Fibroblast of lung (primary cell): Measurements from ENCODE around the gene PRPSAP1. TPM values are rescaled to one million over a fixed set of nuclear protein-coding genes. Genes with fewer than 3 reads are reported as not detected.

Experiments used
- DNase-seq, 2 donors: peaks; one replicate each; pipeline versions ENCODE4 v3.0.0 to v3.0.0-alpha.2; 2010; ENCODE audit warnings: low read depth in 2 of 2
- H2AFZ ChIP-seq: 2 replicates; pipeline ENCODE4 v1.5.1; 2012; ENCODE audit warnings: low read length, control low read depth, inconsistent platforms
- H3K27ac ChIP-seq: 2 replicates; pipeline ENCODE4 v1.5.1; 2011; ENCODE audit warnings: low read length, control low read depth; ENCODE audit not compliant: insufficient read depth
- H3K27me3 ChIP-seq: 2 replicates; pipeline ENCODE4 v1.5.1; 2011; ENCODE audit warnings: mild to moderate bottlenecking, low read length; ENCODE audit not compliant: control insufficient read depth, insufficient read depth
- H3K36me3 ChIP-seq: 2 replicates; pipeline ENCODE4 v1.5.1; 2011; ENCODE audit warnings: low read length; ENCODE audit not compliant: control insufficient read depth, insufficient read depth
- H3K4me1 ChIP-seq: 2 replicates; pipeline ENCODE4 v1.5.1; 2011; ENCODE audit warnings: low read length; ENCODE audit not compliant: control insufficient read depth, insufficient read depth; ENCODE audit errors: extremely low read depth
- H3K4me2 ChIP-seq: 2 replicates; pipeline ENCODE4 v1.5.1; 2011; ENCODE audit warnings: low read length, control low read depth; ENCODE audit not compliant: insufficient read depth; ENCODE audit errors: extremely low read depth
- H3K4me3 ChIP-seq, 4 experiments: fragments of 200-600 bp in 1 of 4; sonication (generic) in 1 of 4; replicated peaks in 1 of 4; 2 replicates each; pipeline ENCODE4 v1.5.1; 2011 to 2016; ENCODE audit warnings: low read length in 4 of 4, low read depth in 3 of 4, mild to moderate bottlenecking in 3 of 4, control low read depth in 2 of 4, inconsistent platforms in 1 of 4, mixed read lengths in 1 of 4; ENCODE audit not compliant: insufficient read depth in 1 of 4; ENCODE audit errors: control extremely low read depth in 1 of 4
- H3K79me2 ChIP-seq: 2 replicates; pipeline ENCODE4 v1.5.1; 2012; ENCODE audit warnings: mild to moderate bottlenecking, low read length, inconsistent platforms; ENCODE audit not compliant: control insufficient read depth, insufficient read depth
- H3K9ac ChIP-seq: 2 replicates; pipeline ENCODE4 v1.5.1; 2011; ENCODE audit warnings: mild to moderate bottlenecking, low read length, control low read depth; ENCODE audit not compliant: insufficient read depth
- H3K9me3 ChIP-seq: 2 replicates; pipeline ENCODE4 v1.5.1; 2012; ENCODE audit warnings: low read depth, low read length; ENCODE audit not compliant: control insufficient read depth, insufficient read depth
- H4K20me1 ChIP-seq: 2 replicates; pipeline ENCODE4 v1.5.1; 2011; ENCODE audit warnings: low read length; ENCODE audit not compliant: control insufficient read depth, insufficient read depth; ENCODE audit errors: extremely low read depth
- CTCF ChIP-seq, 2 donors: IDR thresholded peaks in 1 of 2; conservative IDR thresholded peaks in 1 of 2; 1 replicate in 1 of 2; 2 replicates in 1 of 2; pipeline ENCODE4 v1.5.1; 2011 to 2012; ENCODE audit warnings: low read length in 2 of 2, control low read depth in 1 of 2, inconsistent platforms in 1 of 2, low read depth in 1 of 2, mild to moderate bottlenecking in 1 of 2
- EZH2 ChIP-seq: IDR thresholded peaks from 2 replicates; pipeline ENCODE4 v1.5.1; 2012; ENCODE audit warnings: low read length, control low read depth, mild to moderate bottlenecking; ENCODE audit errors: missing control alignments
- polyA plus RNA-seq, 2 donors: library from polyadenylated mRNA; depleted of rRNA in 1 of 2; stranded (reverse) in 1 of 2; unstranded in 1 of 2; fragments of >200 nt; gene quantifications; 2 replicates each; pipeline ENCODE4 v1.2.1, GENCODE V29; 2011 to 2012; ENCODE audit warnings: missing spikeins in 1 of 2
- total RNA-seq: library from RNA; depleted of rRNA; stranded (reverse); fragments of >200 nt; gene quantifications from 2 replicates; pipeline ENCODE4 v1.2.1, GENCODE V29; 2014

Gene PRPSAP1
- total and polyA plus RNA-seq, 2 donors (not counting 1 experiment from before 2014, with no cell fraction given) = 32.7 to 56.9 TPM

- Histone ChIP-seq H4K20me1 (no peaks in the 10 kb centered on the region), H3K4me3 (no peak overlapping the region), H3K79me2 (no peaks in the 10 kb centered on the region), H2AFZ (no peak overlapping the region), H3K27ac (peak overlapping the region; percentile 92), H3K36me3 (no peaks in the 10 kb centered on the region), H3K9me3 (no peaks in the 10 kb centered on the region), H3K9ac (no peak overlapping the region), H3K4me2 (no peak overlapping the region), H3K27me3 (no peaks in the 10 kb centered on the region), H3K4me1 (peaks cover 19% of the 10 kb centered on the region)
- peak; percentile 93 to 97 for DNase-seq
- TF ChIP-seq CTCF (conservative IDR thresholded peaks at IDR 0.05 in 1 of 2, IDR thresholded peaks at IDR 0.05 in 1 of 2; ENCODE audit: low read depth in 1 of 2, low read length in 2 of 2) (peak; percentile 52 to 58), EZH2 (no peak)
Measured at GRCh38 chr17:76370261-76370993, 16.7 kb upstream of the PRPSAP1 start.

GRCh38 chr17:76369804-76370203, 16.1 kb upstream of the PRPSAP1 start:
- H3K4me2 ChIP-seq = no peak overlapping the region
- DNase-seq = no peak
- H3K27me3 ChIP-seq = no peaks in the 10 kb centered on the region
- H3K36me3 ChIP-seq = no peaks in the 10 kb centered on the region
- no peak overlapping the region for H3K4me3 ChIP-seq
- no peak for TF ChIP-seq EZH2
- no peak for TF ChIP-seq CTCF (conservative IDR thresholded peaks at IDR 0.05 in 1 of 2, IDR thresholded peaks at IDR 0.05 in 1 of 2; ENCODE audit: low read depth in 1 of 2, low read length in 2 of 2)
- H3K9me3 ChIP-seq = no peaks in the 10 kb centered on the region
- peak overlapping the region; percentile 92 for H3K27ac ChIP-seq
- no peaks in the 10 kb centered on the region for H4K20me1 ChIP-seq
- H3K4me1 ChIP-seq = peaks cover 19% of the 10 kb centered on the region
- H3K9ac ChIP-seq = no peak overlapping the region
- no peak overlapping the region for H2AFZ ChIP-seq
- H3K79me2 ChIP-seq = no peaks in the 10 kb centered on the region

- TF ChIP-seq CTCF (conservative IDR thresholded peaks at IDR 0.05 in 1 of 2, IDR thresholded peaks at IDR 0.05 in 1 of 2; ENCODE audit: low read depth in 1 of 2, low read length in 2 of 2) (no peak), EZH2 (no peak)
- H3K27ac ChIP-seq = peak overlapping the region; percentile 92
- H3K4me3 ChIP-seq = no peak overlapping the region
- H3K9me3 ChIP-seq = no peaks in the 10 kb centered on the region
- H3K9ac ChIP-seq = no peak overlapping the region
- H3K79me2 ChIP-seq = no peaks in the 10 kb centered on the region
- no peak overlapping the region for H2AFZ ChIP-seq
- H3K27me3 ChIP-seq = no peaks in the 10 kb centered on the region
- H3K4me2 ChIP-seq = no peak overlapping the region
- H4K20me1 ChIP-seq = no peaks in the 10 kb centered on the region
- H3K4me1 ChIP-seq = peaks cover 19% of the 10 kb centered on the region
- no peaks in the 10 kb centered on the region for H3K36me3 ChIP-seq
- DNase-seq = no peak
Measured at GRCh38 chr17:76369379-76369778, 15.7 kb upstream of the PRPSAP1 start.
